IMR-90 (cell line): ENCODE measurements around the gene NPC1. TPM values are rescaled to one million over a fixed set of nuclear protein-coding genes. Genes with fewer than 3 reads are reported as not detected.

Source experiments
- ATAC-seq: fragments of 200-7000 bp; cut with Tn5 transposase; 2 replicates; pipeline ENCODE4 v1.9.1; 2020; ENCODE audit warnings: low read depth, mild to moderate bottlenecking, moderate library complexity
- BruUV-seq: library from RNA; stranded (reverse); fragments of 400-500 nt; replicated peaks from 2 replicates; lab custom pipeline; 2021; lab: Mats Ljungman, UMichigan
- CTCF ChIA-PET: fragments of 300-600 bp; formaldehyde crosslinking; extraction: SDS; loops from one replicate; lab custom pipeline; 2021; ENCODE audit warnings: antibody characterized with exemption; lab: Yijun Ruan, JAX
- POLR2A ChIA-PET: fragments of 300-600 bp; sonication (Branson Sonifier 250); formaldehyde crosslinking; loops from one replicate; lab custom pipeline; 2022; ENCODE audit warnings: antibody characterized with exemption; ENCODE audit not compliant: unreplicated experiment; lab: Charles Lee
- DNase-seq: peaks from one replicate; pipeline ENCODE4 v3.0.0; 2013
- H2AFZ ChIP-seq: replicated peaks from 2 replicates; pipeline ENCODE3; 2013; ENCODE audit warnings: low read length, mild to moderate bottlenecking; ENCODE audit not compliant: poor library complexity
- H2AK5ac ChIP-seq: 2 replicates; pipeline ENCODE4 v1.6.1; 2013; ENCODE audit warnings: low read depth, low read length, inconsistent platforms
- H2AK9ac ChIP-seq: replicated peaks from 2 replicates; pipeline ENCODE3; 2013; ENCODE audit warnings: mild to moderate bottlenecking, low read depth, low read length, moderate library complexity; ENCODE audit not compliant: poor library complexity
- H2BK120ac ChIP-seq: 2 replicates; pipeline ENCODE4 v1.6.1; 2013; ENCODE audit warnings: low read depth, low read length, inconsistent platforms
- H2BK15ac ChIP-seq: 3 replicates; pipeline ENCODE4 v1.6.1; 2013; ENCODE audit warnings: low read depth, low read length, inconsistent platforms
- H2BK20ac ChIP-seq: 2 replicates; pipeline ENCODE4 v1.6.1; 2013; ENCODE audit warnings: low read depth, mild to moderate bottlenecking, inconsistent platforms, low read length, moderate library complexity
- H2BK5ac ChIP-seq: 2 replicates; pipeline ENCODE4 v1.6.1; 2013; ENCODE audit warnings: mild to moderate bottlenecking, low read depth, low read length, inconsistent platforms; ENCODE audit not compliant: poor library complexity, severe bottlenecking
- H3K14ac ChIP-seq: replicated peaks from 2 replicates; pipeline ENCODE4 v1.6.1; 2013; ENCODE audit warnings: low read depth, low read length, inconsistent platforms
- H3K18ac ChIP-seq: 2 replicates; pipeline ENCODE4 v1.6.1; 2013; ENCODE audit warnings: low read depth, low read length, control low read depth
- H3K23ac ChIP-seq: 2 replicates; pipeline ENCODE4 v1.6.1; 2013; ENCODE audit warnings: low read depth, low read length, inconsistent platforms
- H3K27ac ChIP-seq: 2 replicates; pipeline ENCODE4 v1.5.1; 2013; ENCODE audit warnings: mild to moderate bottlenecking, control low read depth, low read length; ENCODE audit not compliant: insufficient read depth
- H3K27me3 ChIP-seq: 2 replicates; pipeline ENCODE4 v1.6.1; 2013; ENCODE audit warnings: low read length; ENCODE audit not compliant: control insufficient read depth, insufficient read depth
- H3K36me3 ChIP-seq: 2 replicates; pipeline ENCODE4 v1.6.1; 2013; ENCODE audit warnings: low read length, mixed read lengths; ENCODE audit not compliant: control insufficient read depth, insufficient read depth
- H3K4ac ChIP-seq: 2 replicates; pipeline ENCODE4 v1.6.1; 2013; ENCODE audit warnings: low read depth, low read length, inconsistent platforms
- H3K4me1 ChIP-seq: 2 replicates; pipeline ENCODE4 v1.6.1; 2013; ENCODE audit warnings: low read length, mixed read lengths; ENCODE audit not compliant: control insufficient read depth, insufficient read depth
- H3K4me2 ChIP-seq: 2 replicates; pipeline ENCODE4 v1.6.1; 2013; ENCODE audit warnings: low read depth, mild to moderate bottlenecking, control low read depth, low read length, moderate library complexity
- H3K4me3 ChIP-seq: 2 replicates; pipeline ENCODE4 v1.5.1; 2013; ENCODE audit warnings: low read depth, mild to moderate bottlenecking, control low read depth, low read length, moderate library complexity; ENCODE audit not compliant: insufficient read depth
- H3K56ac ChIP-seq: 2 replicates; pipeline ENCODE4 v1.6.1; 2013; ENCODE audit warnings: low read length, inconsistent platforms; ENCODE audit not compliant: insufficient read depth; ENCODE audit errors: extremely low read depth
- H3K79me1 ChIP-seq, 2 experiments: 2 replicates each; pipeline ENCODE4 v1.6.1; 2013; ENCODE audit warnings: low read length in 2 of 2, inconsistent platforms in 1 of 2, low read depth in 1 of 2
- H3K9ac ChIP-seq: 2 replicates; pipeline ENCODE4 v1.6.1; 2013; ENCODE audit warnings: low read depth, low read length, control low read depth
- H3K9me1 ChIP-seq: 2 replicates; pipeline ENCODE4 v1.6.1; 2013; ENCODE audit warnings: low read length, inconsistent platforms; ENCODE audit not compliant: insufficient read depth
- H3K9me3 ChIP-seq: 2 replicates; pipeline ENCODE4 v1.6.1; 2013; ENCODE audit warnings: low read length; ENCODE audit not compliant: control insufficient read depth, insufficient read depth
- H4K20me1 ChIP-seq: 2 replicates; pipeline ENCODE4 v1.6.1; 2013; ENCODE audit warnings: low read length, inconsistent platforms; ENCODE audit not compliant: insufficient read depth
- H4K5ac ChIP-seq: 2 replicates; pipeline ENCODE4 v1.6.1; 2013; ENCODE audit warnings: mild to moderate bottlenecking, low read depth, low read length, control low read depth
- H4K8ac ChIP-seq, 2 experiments: 2 replicates each; pipeline ENCODE4 v1.6.1; 2013; ENCODE audit warnings: low read depth in 2 of 2, low read length in 2 of 2, control low read depth in 1 of 2, inconsistent platforms in 1 of 2
- H4K91ac ChIP-seq: 2 replicates; pipeline ENCODE4 v1.6.1; 2013; ENCODE audit warnings: low read depth, low read length, inconsistent platforms; ENCODE audit not compliant: insufficient read depth
- BHLHE40 ChIP-seq: fragments of 150-350 bp; IDR thresholded peaks from 2 replicates; pipeline ENCODE4 v1.6.1; 2016; ENCODE audit warnings: mild to moderate bottlenecking, low read depth, low read length
- CEBPB ChIP-seq: IDR thresholded peaks from 2 replicates; pipeline ENCODE4 v1.6.1; 2012; ENCODE audit warnings: low read depth, low read length, improper control_type of control experiment
- CHD1 ChIP-seq: IDR thresholded peaks from 2 replicates; pipeline ENCODE4 v1.6.1; 2012; ENCODE audit warnings: low read depth, low read length, improper control_type of control experiment
- FOS ChIP-seq: fragments of 150-350 bp; IDR thresholded peaks from 2 replicates; pipeline ENCODE4 v1.6.1; 2016; ENCODE audit warnings: low read depth, low read length
- MAFK ChIP-seq: IDR thresholded peaks from 2 replicates; pipeline ENCODE4 v1.6.1; 2012; ENCODE audit warnings: low read depth, low read length, improper control_type of control experiment
- MAZ ChIP-seq: IDR thresholded peaks from 2 replicates; pipeline ENCODE4 v1.6.1; 2012; ENCODE audit warnings: low read depth, mild to moderate bottlenecking, low read length, improper control_type of control experiment, moderate library complexity, borderline replicate concordance
- MXI1 ChIP-seq: IDR thresholded peaks from 2 replicates; pipeline ENCODE4 v1.6.1; 2012; ENCODE audit warnings: low read depth, mild to moderate bottlenecking, low read length, moderate library complexity, borderline replicate concordance
- NFE2L2 ChIP-seq: fragments of 150-350 bp; IDR thresholded peaks from 2 replicates; pipeline ENCODE4 v1.6.1; 2016; ENCODE audit warnings: low read depth, mild to moderate bottlenecking, low read length
- POLR2A ChIP-seq: IDR thresholded peaks from 2 replicates; pipeline ENCODE4 v1.6.1; 2012; ENCODE audit warnings: mild to moderate bottlenecking, low read depth, low read length
- RAD21 ChIP-seq: IDR thresholded peaks from 2 replicates; pipeline ENCODE4 v1.6.1; 2012; ENCODE audit warnings: low read length, improper control_type of control experiment
- RCOR1 ChIP-seq: IDR thresholded peaks from 2 replicates; pipeline ENCODE4 v1.6.1; 2012; ENCODE audit warnings: mild to moderate bottlenecking, low read length, improper control_type of control experiment; ENCODE audit not compliant: insufficient replicate concordance
- RFX5 ChIP-seq: IDR thresholded peaks from 2 replicates; pipeline ENCODE4 v1.8.0; 2012; ENCODE audit warnings: low read depth, mild to moderate bottlenecking, low read length, moderate library complexity
- SMC3 ChIP-seq: fragments of 150-350 bp; IDR thresholded peaks from 2 replicates; pipeline ENCODE4 v1.6.1; 2016; ENCODE audit warnings: low read depth, mild to moderate bottlenecking, antibody characterized with exemption, low read length, moderate library complexity
- WGBS, 2 experiments: methylation state at CpG; one replicate each; pipeline versions ENCODE4 v1.1.5 to v1.1.7; 2013; ENCODE audit warnings: missing lambda C conversion rate in 2 of 2; ENCODE audit not compliant: insufficient read length in 1 of 2; ENCODE audit errors: extremely low coverage in 2 of 2; 5-methylcytosine and 5-hydroxymethylcytosine counted together
- dilution Hi-C: fragments of 300-500 bp; cut with HindIII; formaldehyde crosslinking; loops from one replicate; pipeline ENCODE4 v1.14.3; 2018; ENCODE audit warnings: low sequenced_read_pairs; ENCODE audit not compliant: unreplicated experiment
- in situ Hi-C: fragments of 300-500 bp; cut with MboI; formaldehyde crosslinking; loops from 3 replicates; pipeline ENCODE4 v1.14.3; 2019; ENCODE audit warnings: low sequenced_read_pairs, inconsistent platforms, mixed read lengths
- intact Hi-C: fragments of 100-400 bp; cut with micrococcal nuclease; formaldehyde crosslinking; loops from 2 replicates; pipeline ENCODE4 v1.10.0; 2022
- polyA plus RNA-seq, 3 experiments: library from polyadenylated mRNA; depleted of rRNA; stranded (reverse); fragments of >200 nt; gene quantifications; 2 replicates each; pipeline ENCODE4 v1.2.3, GENCODE V29; 2012; ENCODE audit warnings: low replicate concordance in 1 of 3
- total RNA-seq: library from RNA; depleted of rRNA; stranded (reverse); fragments of >200 nt; gene quantifications from 2 replicates; pipeline ENCODE4 v1.2.3, GENCODE V29; 2012
- TF ChIP-seq, protein P1 (sequence below): conservative IDR thresholded peaks from 2 replicates; pipeline ENCODE4 v1.5.1; 2012; ENCODE audit warnings: mild to moderate bottlenecking, low read depth, low read length, improper control_type of control experiment
- TF ChIP-seq, protein P2 (sequence below): fragments of 150-350 bp; IDR thresholded peaks from 2 replicates; pipeline ENCODE4 v1.6.1; 2017; ENCODE audit warnings: mild to moderate bottlenecking, antibody characterized with exemption, low read length, low read depth
- TF ChIP-seq, protein P3 (sequence below): fragments of 150-350 bp; IDR thresholded peaks from 2 replicates; pipeline ENCODE4 v1.6.1; 2016; ENCODE audit warnings: low read depth, mild to moderate bottlenecking, low read length, moderate library complexity, borderline replicate concordance

NPC1 gene
- total and polyA plus RNA-seq, 2 of the 4 experiments (the other 2 are of a cell fraction), result 7.5 to 7.9 TPM

DNA sequence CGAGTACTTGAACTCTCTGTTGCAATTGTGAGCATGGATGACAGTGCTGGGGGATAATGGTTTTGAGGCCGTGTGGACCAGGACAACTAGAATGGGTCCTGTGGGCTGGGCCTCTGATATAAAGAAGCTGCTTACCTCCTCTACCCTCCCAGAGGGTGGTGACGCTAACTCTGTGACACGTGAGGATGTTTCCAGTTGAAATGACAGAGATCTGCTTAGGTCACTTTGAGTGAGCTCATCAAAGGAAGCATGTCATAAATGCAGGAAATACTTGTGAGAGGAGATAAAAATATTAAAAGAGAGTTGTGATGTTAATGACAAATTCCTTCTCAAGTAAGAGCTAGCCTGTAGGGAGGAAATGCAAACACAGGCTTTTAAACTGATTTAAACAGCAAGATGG lies 66.6 kb downstream of the NPC1 start:
- Histone ChIP-seq H3K9me1 (peaks cover 17% of the 10 kb centered on the region), H3K18ac (no peak overlapping the region), H2BK20ac (no peak overlapping the region), H3K27ac (no peak overlapping the region), H3K4ac (no peak overlapping the region), H3K4me1 (peaks cover 8% of the 10 kb centered on the region), H3K27me3 (no peaks in the 10 kb centered on the region), H2BK120ac (no peak overlapping the region), H3K4me2 (no peak overlapping the region), H3K36me3 (peaks cover 49% of the 10 kb centered on the region), H2BK15ac (no peak overlapping the region), H4K8ac (no peak overlapping the region), H4K5ac (no peak overlapping the region), H3K79me1 (peaks cover 0 to 16% of the 10 kb centered on the region in 2 experiments; a peak in 3 of 4 replicates), H2AFZ (no peak overlapping the region), H3K23ac (no peak overlapping the region), H3K9me3 (no peaks in the 10 kb centered on the region), H4K20me1 (peaks cover 15% of the 10 kb centered on the region; the same call in 1 of the 2 replicates), H3K4me3 (no peak overlapping the region), H3K56ac (no peak overlapping the region), H3K14ac (no peak overlapping the region), H2AK9ac (no peak overlapping the region), H2BK5ac (no peak overlapping the region), H4K91ac (no peak overlapping the region), H2AK5ac (no peak overlapping the region), H3K9ac (no peak overlapping the region)
- in situ Hi-C loops (loop anchor here (5.0 to 10.0 kb wide), 2 partner anchors 183 to 285 kb away; no protein-coding TSS in a partner anchor), dilution Hi-C loops (no loop called here), intact Hi-C loops (no loop called here)
- TF ChIP-seq CHD1 (no peak), MXI1 (no peak), RCOR1 (no peak), FOS (no peak), BHLHE40 (no peak), CEBPB (no peak), POLR2A (no peak), RAD21 (no peak), RFX5 (no peak), MAZ (no peak), MAFK (no peak), SMC3 (no peak), NFE2L2 (no peak)
- TF ChIP-seq, protein P1, sequence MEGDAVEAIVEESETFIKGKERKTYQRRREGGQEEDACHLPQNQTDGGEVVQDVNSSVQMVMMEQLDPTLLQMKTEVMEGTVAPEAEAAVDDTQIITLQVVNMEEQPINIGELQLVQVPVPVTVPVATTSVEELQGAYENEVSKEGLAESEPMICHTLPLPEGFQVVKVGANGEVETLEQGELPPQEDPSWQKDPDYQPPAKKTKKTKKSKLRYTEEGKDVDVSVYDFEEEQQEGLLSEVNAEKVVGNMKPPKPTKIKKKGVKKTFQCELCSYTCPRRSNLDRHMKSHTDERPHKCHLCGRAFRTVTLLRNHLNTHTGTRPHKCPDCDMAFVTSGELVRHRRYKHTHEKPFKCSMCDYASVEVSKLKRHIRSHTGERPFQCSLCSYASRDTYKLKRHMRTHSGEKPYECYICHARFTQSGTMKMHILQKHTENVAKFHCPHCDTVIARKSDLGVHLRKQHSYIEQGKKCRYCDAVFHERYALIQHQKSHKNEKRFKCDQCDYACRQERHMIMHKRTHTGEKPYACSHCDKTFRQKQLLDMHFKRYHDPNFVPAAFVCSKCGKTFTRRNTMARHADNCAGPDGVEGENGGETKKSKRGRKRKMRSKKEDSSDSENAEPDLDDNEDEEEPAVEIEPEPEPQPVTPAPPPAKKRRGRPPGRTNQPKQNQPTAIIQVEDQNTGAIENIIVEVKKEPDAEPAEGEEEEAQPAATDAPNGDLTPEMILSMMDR, result no peak
- TF ChIP-seq, protein P2, sequence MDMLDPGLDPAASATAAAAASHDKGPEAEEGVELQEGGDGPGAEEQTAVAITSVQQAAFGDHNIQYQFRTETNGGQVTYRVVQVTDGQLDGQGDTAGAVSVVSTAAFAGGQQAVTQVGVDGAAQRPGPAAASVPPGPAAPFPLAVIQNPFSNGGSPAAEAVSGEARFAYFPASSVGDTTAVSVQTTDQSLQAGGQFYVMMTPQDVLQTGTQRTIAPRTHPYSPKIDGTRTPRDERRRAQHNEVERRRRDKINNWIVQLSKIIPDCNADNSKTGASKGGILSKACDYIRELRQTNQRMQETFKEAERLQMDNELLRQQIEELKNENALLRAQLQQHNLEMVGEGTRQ, result no peak
- TF ChIP-seq, protein P3, sequence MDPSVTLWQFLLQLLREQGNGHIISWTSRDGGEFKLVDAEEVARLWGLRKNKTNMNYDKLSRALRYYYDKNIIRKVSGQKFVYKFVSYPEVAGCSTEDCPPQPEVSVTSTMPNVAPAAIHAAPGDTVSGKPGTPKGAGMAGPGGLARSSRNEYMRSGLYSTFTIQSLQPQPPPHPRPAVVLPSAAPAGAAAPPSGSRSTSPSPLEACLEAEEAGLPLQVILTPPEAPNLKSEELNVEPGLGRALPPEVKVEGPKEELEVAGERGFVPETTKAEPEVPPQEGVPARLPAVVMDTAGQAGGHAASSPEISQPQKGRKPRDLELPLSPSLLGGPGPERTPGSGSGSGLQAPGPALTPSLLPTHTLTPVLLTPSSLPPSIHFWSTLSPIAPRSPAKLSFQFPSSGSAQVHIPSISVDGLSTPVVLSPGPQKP, result no peak
- ChIA-PET CTCF (no interaction called here), POLR2A (no interaction called here)
- BruUV-seq, result no TSS peak
- ATAC-seq (no peak), DNase-seq (peak; percentile 15)
- WGBS, 2 experiments, result no CpG with 5 or more reads among the region's 4 CpGs
